GM21528 (cell line): ENCODE results near the gene TMTC4.
"Not testable (repeated sequence)": the region's sequence is repeated elsewhere in the genome, so short reads cannot be mapped to it uniquely, and the experiment has no call there.

Experiments used
- ATAC-seq: cut with Tn5 transposase; IDR thresholded peaks from one replicate; pipeline ENCODE4 v1.9.1; 2021; ENCODE audit warnings: mild to moderate bottlenecking, moderate library complexity; ENCODE audit not compliant: unreplicated experiment, low FRiP score

TMTC4 gene

GRCh38 chr13:100634696-100635095 is 39.9 kb downstream of the TMTC4 start:
- ATAC-seq = no peak

- no peak for ATAC-seq
These were observed 41.1 kb downstream of the TMTC4 start for GRCh38 chr13:100633461-100633860.

- ATAC-seq = no peak
These were observed 44.0 kb downstream of the TMTC4 start for GRCh38 chr13:100630555-100630954.

- no peak for ATAC-seq
These were observed 47.5 kb downstream of the TMTC4 start for GRCh38 chr13:100627120-100627519.

- no peak for ATAC-seq
These were observed 49.1 kb downstream of the TMTC4 start for GRCh38 chr13:100625447-100625846.

GRCh38 chr13:100620792-100621191 is 53.8 kb downstream of the TMTC4 start:
- ATAC-seq = no peak

- no peak for ATAC-seq
These were observed 54.7 kb downstream of the TMTC4 start for GRCh38 chr13:100619940-100620339.

- not testable (repeated sequence) for ATAC-seq
These were observed 55.7 kb downstream of the TMTC4 start for GRCh38 chr13:100618897-100619296.

- no peak for ATAC-seq
These were observed 61.6 kb downstream of the TMTC4 start for GRCh38 chr13:100613031-100613430.

- ATAC-seq = no peak
These were observed 62.7 kb downstream of the TMTC4 start for GRCh38 chr13:100611678-100612492.

GRCh38 chr13:100610391-100611347 is 63.9 kb downstream of the TMTC4 start:
- peak; percentile 41 for ATAC-seq

- ATAC-seq = peak; percentile 81
These were observed 65.7 kb downstream of the TMTC4 start for GRCh38 chr13:100608906-100609305.

- ATAC-seq = no peak
These were observed 66.1 kb downstream of the TMTC4 start for GRCh38 chr13:100608489-100608888.

GRCh38 chr13:100604918-100605710 is 69.5 kb downstream of the TMTC4 start:
- no peak for ATAC-seq

- ATAC-seq = no peak
These were observed 72.0 kb downstream of the TMTC4 start for GRCh38 chr13:100602493-100603111.

- ATAC-seq = no peak
These were observed 72.9 kb downstream of the TMTC4 start for GRCh38 chr13:100601716-100602115.

GRCh38 chr13:100600915-100601314 is 73.7 kb downstream of the TMTC4 start:
- ATAC-seq = no peak

GRCh38 chr13:100600461-100600860 is 74.1 kb downstream of the TMTC4 start:
- ATAC-seq = no peak

- no peak for ATAC-seq
These were observed 77.3 kb downstream of the TMTC4 start for GRCh38 chr13:100597253-100597652.

- ATAC-seq = no peak
These were observed 78.1 kb downstream of the TMTC4 start for GRCh38 chr13:100596516-100596915.
